NCI-H748 (cell line): ENCODE results near the gene TMC5.
A peak's percentile ranks its signal among the peaks of the same experiment; 100 is the strongest.
"Not testable (repeated sequence)": the region's sequence is repeated elsewhere in the genome, so short reads cannot be mapped to it uniquely, and the experiment has no call there.

Experiments used
- DNase-seq: peaks from one replicate; lab custom pipeline; 2025; ENCODE audit not compliant: unreplicated experiment; lab: John Stamatoyannopoulos, UW

The TMC5 gene

DNA sequence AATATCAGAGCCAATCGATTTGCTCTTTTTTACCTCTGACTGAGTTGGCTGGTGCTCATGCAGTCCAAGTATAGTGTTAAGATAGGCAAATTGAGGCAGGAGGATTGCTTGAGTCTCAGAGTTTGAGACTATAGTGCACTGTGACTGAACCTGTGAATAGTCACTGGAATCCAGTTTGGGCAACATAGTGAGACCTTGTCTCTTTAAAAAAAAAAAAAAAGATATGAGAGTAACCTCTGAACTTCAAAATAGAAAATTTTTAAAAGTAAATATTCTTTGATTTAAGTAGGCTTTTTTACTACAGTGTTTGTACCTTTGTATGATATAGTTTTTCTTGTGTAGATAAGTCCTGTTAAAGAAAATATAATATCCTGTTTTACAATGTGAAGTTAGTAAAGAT is 109.5 kb downstream of the TMC5 start:
- no peak for DNase-seq

DNA sequence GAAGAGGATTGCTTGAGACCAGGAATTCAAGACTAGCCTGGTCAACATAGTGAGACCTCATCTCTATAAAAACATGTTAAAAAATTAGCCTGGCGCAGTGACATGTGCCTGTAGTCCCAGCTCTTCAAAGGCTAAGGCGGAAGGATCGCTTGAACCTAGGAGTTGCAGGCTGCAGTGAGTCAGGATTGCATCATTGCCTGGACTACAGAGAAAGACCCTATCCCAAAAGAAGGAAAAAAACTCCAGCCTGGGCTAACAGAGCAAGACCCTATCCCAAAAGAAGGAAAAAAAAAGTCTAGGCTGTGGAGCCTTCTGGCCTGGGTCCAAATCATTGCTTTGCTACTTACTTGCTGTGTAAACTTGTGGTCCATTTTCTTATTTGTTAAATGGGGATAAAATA is 111.0 kb downstream of the TMC5 start:
- no peak for DNase-seq

DNA sequence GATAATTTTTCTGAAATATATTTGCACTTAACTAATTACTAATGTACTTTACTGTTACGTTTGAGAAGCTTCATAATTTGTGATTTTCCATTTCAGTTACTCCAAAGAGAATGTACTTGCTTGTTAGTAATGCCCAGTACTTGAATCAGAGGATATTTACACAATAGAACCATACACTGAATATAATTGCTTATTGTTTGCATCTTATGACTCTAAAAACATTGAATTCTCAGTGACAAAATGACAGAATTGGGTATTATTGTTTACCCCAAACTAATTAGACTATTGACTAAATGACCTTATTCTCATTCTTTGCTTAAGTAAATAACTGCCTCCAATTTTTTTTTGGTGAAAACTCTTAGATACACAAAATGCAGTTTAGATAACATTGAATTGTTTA is 114.9 kb downstream of the TMC5 start:
- no peak for DNase-seq

DNA sequence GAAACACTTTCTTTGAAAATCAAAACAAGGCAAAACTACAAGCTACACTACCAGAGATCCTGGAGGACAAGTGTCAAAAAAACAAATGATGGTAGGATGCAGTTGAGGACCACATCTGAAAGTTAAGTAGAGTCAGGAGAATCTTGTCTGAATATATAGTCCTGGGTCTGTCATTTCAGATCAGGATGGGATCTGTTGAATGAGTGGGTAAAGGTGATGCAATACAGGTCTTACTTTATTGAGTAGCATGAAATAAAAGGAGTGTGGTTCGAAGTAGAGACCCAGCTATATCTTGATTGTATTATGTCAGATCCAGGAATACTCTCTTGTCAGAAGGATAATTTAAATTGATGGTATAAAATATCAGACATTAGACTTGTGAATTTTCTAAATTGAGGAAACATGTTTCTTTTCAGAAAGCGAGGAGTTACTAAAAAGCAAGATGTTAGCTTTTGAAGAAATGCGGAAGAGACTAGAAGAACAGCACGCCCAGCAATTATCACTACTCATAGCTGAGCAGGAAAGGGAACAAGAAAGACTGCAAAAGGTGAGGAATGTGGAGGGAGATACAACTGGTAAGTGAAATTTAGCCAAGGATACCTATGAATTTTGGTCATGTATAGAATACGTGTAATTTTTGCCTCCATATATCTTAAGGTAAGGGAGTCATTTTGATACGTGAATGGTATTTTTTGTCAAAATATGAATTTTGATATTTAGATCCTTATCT is 122.7 kb downstream of the TMC5 start:
- no peak for DNase-seq

DNA sequence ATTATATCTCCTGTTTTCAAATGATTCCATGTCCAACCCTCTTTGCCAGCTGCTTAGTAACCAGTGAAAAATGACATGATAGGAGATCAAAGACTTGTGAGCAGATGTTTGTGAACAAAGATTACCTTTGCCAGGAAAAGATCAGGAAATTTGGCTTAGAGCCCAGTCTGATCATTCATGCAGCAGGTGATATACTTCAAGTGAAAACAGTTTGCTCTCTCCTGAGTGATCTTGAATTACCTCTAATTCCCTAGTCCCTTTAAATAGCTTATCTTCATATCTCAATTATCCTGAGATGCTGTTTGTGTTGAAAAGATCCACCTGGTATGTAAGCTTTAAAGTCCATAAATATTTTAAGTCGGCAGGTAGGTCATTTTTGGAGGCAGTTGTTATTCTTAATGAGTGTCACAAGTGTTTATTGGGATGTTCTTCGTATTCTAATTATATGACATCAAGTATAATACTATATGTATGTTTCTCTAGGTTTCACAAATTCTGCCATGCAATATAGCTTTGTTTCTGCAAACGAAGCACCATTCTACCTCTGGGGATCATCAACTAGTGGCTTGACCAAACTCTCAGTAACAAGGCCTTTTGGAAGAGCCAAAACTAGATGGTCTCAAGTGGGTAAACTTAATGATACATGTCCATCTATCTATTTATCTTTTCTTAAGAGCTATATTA is 124.6 kb downstream of the TMC5 start:
- DNase-seq: peak; percentile 90

DNA sequence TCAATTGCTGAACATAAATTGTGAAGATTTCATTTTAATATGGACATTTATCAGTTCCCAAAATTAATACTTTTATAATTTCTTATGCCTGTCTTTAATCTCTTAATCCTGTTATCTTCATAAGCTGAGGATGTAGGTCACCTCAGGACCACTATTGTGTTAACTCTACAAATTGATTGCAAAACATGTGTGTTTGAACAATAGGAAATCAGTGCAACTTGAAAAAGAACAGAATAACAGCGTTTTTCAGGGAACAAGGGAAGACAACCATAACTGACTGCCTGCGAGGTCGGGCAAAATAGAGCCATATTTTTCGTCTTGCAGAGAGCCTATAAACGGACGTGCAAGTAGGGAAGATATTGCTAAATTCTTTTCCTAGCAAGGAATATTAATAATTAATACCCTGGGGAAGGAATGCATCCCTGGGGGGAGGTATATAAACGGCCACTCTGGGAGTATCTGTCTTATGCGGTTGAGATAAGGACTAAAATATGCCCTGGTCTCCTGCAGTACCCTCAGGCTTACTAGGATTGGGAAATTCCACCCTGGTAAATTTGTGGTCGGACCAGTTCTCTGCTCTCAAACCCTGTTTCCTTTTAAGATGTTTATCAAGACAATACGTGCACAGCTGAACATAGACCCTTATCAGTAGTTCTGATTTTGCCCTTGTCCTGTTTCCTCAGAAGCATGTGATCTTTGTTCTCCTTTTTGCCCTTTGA is 125.8 kb downstream of the TMC5 start:
- not testable (repeated sequence) for DNase-seq

DNA sequence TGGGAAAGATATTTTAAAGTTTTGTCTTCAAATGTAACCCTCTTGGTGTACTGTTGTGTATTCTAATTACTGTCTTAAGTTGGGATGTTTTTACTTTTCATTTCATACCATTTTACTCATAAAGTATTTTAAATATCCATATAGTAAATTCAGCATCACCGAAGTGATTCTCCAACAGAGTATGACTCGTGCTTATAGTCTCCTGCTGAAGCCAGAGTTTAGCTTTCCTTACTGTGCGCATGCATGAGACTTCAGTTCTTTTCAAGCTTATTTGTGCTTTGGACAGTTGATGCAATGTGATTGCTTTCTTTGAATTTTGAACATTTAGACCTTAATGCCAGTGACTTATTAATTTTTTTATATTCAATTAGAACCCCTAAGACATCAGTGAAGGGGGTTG is 130.5 kb downstream of the TMC5 start:
- no peak for DNase-seq
